ENCODE measurements around the gene SND1. TPM values are rescaled to one million over a fixed set of nuclear protein-coding genes. Genes with fewer than 3 reads are reported as not detected.
"Not testable (repeated sequence)": the region's sequence is repeated elsewhere in the genome, so short reads cannot be mapped to it uniquely, and the experiment has no call there.

The SND1 gene
- total RNA-seq, 3 donors from 2014 or later = 260 to 267 (median 267) TPM

GRCh38 chr7:127831318-127832219 is 179.6 kb downstream of the SND1 start:
- no peak for ATAC-seq
- Mint-ChIP-seq H3K4me1 (ENCODE audit: low read depth) (peaks cover 1% of the 10 kb centered on the region), H3K36me3 (ENCODE audit: insufficient read depth) (peaks cover 36% of the 10 kb centered on the region)

DNA sequence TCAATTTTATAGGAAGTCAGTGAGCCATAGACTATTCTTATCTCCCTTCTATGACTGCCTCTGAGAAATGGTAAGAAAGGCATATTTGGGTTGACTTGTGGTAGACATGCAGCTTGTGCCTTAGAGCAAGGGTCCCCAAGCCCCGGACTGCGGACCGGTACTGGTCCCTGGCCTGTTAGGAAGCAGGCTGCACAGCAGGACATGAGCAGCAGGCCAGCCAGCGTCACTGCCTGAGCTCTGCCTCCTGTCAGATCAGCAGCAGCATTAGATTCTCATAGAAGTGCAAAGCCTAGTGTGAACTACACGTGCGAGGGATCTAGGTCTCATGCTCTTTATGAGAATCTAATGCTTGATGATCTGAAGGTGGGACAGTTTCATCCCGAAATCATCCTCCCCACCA is 180.6 kb downstream of the SND1 start:
- no peak overlapping the region for H3K4me3 Mint-ChIP-seq
- ATAC-seq (no peak), DNase-seq (no peak)
- H3K4me1 Mint-ChIP-seq (ENCODE audit: low read depth) = peaks cover 1% of the 10 kb centered on the region
- H3K36me3 Mint-ChIP-seq (ENCODE audit: insufficient read depth) = peaks cover 36% of the 10 kb centered on the region
- peaks cover 12% of the 10 kb centered on the region for H3K9me3 Mint-ChIP-seq
- no peaks in the 10 kb centered on the region for H3K27me3 Mint-ChIP-seq (ENCODE audit: low read depth)

More at GRCh38 chr7:127831318-127832219, 179.6 kb downstream of the SND1 start:
- Mint-ChIP-seq H3K4me3 (no peak overlapping the region), H3K9me3 (peaks cover 12% of the 10 kb centered on the region), H3K27me3 (ENCODE audit: low read depth) (no peaks in the 10 kb centered on the region)
- no peak for DNase-seq

DNA sequence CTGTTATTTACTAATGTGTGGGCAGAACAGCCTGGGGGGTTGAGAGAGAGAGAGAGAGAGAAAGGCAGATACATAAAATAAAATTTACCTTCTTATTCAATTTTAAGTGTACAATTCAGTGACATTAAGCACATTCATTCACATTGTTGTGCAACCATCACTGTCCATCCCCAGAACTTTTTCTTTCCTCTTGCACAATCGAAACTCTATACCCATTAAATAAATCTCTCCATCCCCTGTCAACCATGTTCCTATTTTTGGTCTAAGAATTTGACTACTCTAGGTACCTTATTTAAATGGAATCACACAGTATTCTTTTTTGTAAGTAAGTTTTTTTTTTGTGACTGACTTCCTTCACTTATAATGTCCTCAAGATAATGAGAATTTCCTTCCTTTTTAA is 181.6 kb downstream of the SND1 start:
- Mint-ChIP-seq H3K27me3 (ENCODE audit: low read depth) (no peaks in the 10 kb centered on the region), H3K4me1 (ENCODE audit: low read depth) (peaks cover 4% of the 10 kb centered on the region), H3K9me3 (peaks cover 18% of the 10 kb centered on the region), H3K4me3 (no peak overlapping the region), H3K36me3 (ENCODE audit: insufficient read depth) (peaks cover 38% of the 10 kb centered on the region)
- DNase-seq (no peak), ATAC-seq (no peak)

DNA sequence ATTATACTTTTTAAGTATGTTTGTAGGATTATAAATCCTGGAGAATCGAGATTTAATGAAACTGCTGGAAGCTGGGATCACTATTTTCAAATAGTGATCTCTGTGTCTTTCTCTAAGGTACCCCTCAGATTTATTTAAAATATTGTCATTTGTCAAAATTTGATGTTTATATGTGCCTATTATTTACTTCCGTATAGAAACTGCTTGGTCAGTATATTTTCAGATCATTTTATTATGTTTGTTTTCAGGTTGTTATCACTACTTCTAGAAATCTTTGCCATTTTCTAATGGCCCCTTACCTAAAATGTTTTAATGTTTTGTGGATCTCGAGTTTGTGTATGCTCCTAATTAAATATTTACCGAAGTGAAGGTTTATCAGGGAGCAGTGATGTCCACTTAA is 183.7 kb downstream of the SND1 start:
- DNase-seq (no peak), ATAC-seq (no peak)
- H3K4me1 Mint-ChIP-seq (ENCODE audit: low read depth) = peaks cover 3% of the 10 kb centered on the region
- H3K36me3 Mint-ChIP-seq (ENCODE audit: insufficient read depth) = peaks cover 47% of the 10 kb centered on the region
- H3K4me3 Mint-ChIP-seq = no peak overlapping the region
- H3K9me3 Mint-ChIP-seq = peaks cover 18% of the 10 kb centered on the region
- H3K27me3 Mint-ChIP-seq (ENCODE audit: low read depth) = no peaks in the 10 kb centered on the region

- peaks cover 18% of the 10 kb centered on the region for H3K9me3 Mint-ChIP-seq
- not testable (repeated sequence) for ATAC-seq; H3K27me3 Mint-ChIP-seq (ENCODE audit: low read depth); H3K4me1 Mint-ChIP-seq (ENCODE audit: low read depth); H3K4me3 Mint-ChIP-seq; DNase-seq
- peaks cover 52% of the 10 kb centered on the region for H3K36me3 Mint-ChIP-seq (ENCODE audit: insufficient read depth)
Measured at GRCh38 chr7:127837816-127838410, 185.9 kb downstream of the SND1 start.

GRCh38 chr7:127838816-127839415 is 186.9 kb downstream of the SND1 start:
- H3K27me3 Mint-ChIP-seq (ENCODE audit: low read depth) = no peaks in the 10 kb centered on the region
- peaks cover 6% of the 10 kb centered on the region for H3K4me1 Mint-ChIP-seq (ENCODE audit: low read depth)
- peaks cover 18% of the 10 kb centered on the region for H3K9me3 Mint-ChIP-seq
- H3K36me3 Mint-ChIP-seq (ENCODE audit: insufficient read depth) = peaks cover 52% of the 10 kb centered on the region
- ATAC-seq (no peak), DNase-seq (no peak)
- no peak overlapping the region for H3K4me3 Mint-ChIP-seq

DNA sequence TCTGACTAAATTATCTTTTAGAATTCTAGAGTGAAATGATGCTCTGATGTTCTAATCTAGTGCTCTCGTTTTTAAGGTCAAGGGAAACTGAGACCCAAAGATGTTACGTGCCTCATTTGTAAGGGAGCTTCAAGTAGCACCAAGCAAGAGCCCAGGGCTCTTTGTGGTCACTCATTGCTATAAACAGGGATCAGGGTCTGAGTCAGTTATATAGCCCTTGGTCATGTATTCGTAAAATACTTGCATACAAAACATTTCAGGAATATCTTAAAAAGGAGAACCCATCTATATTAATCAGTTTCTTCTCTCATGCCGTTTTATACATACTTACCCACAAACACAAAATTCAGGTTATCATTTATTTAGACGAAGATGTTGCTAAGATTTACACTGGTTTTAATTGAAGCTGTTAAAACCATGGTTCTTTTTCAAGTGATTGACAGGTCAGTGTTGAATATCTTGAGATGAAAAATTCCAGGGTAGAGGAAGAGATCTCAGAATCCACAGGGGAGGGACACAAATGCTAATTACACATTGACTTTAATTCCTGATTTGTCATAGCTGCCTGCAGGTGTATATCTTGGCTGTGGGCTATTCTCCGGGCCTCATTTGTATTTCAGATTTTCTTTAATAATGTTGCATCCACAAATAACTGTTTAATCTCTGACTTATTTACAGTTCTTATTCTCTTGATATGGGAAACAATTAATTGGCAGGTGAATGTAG is 188.4 kb downstream of the SND1 start:
- H3K9me3 Mint-ChIP-seq = peaks cover 13% of the 10 kb centered on the region
- H3K4me3 Mint-ChIP-seq = no peak overlapping the region
- H3K36me3 Mint-ChIP-seq (ENCODE audit: insufficient read depth) = peaks cover 54% of the 10 kb centered on the region
- H3K27me3 Mint-ChIP-seq (ENCODE audit: low read depth) = no peaks in the 10 kb centered on the region
- ATAC-seq (no peak), DNase-seq (no peak)
- peaks cover 8% of the 10 kb centered on the region for H3K4me1 Mint-ChIP-seq (ENCODE audit: low read depth)

- peaks cover 58% of the 10 kb centered on the region for H3K36me3 Mint-ChIP-seq (ENCODE audit: insufficient read depth)
- H3K4me3 Mint-ChIP-seq = no peak overlapping the region
- H3K9me3 Mint-ChIP-seq = no peaks in the 10 kb centered on the region
- DNase-seq = no peak
- peaks cover 7% of the 10 kb centered on the region for H3K4me1 Mint-ChIP-seq (ENCODE audit: low read depth)
- H3K27me3 Mint-ChIP-seq (ENCODE audit: low read depth) = no peaks in the 10 kb centered on the region
- ATAC-seq = no peak
Measured at GRCh38 chr7:127844165-127844564, 192.2 kb downstream of the SND1 start.

- Mint-ChIP-seq H3K36me3 (ENCODE audit: insufficient read depth) (peaks cover 63% of the 10 kb centered on the region), H3K4me1 (ENCODE audit: low read depth) (peaks cover 14% of the 10 kb centered on the region), H3K9me3 (no peaks in the 10 kb centered on the region), H3K4me3 (no peak overlapping the region), H3K27me3 (ENCODE audit: low read depth) (no peaks in the 10 kb centered on the region)
- ATAC-seq = no peak
- DNase-seq = no peak
Measured at GRCh38 chr7:127844707-127845331, 192.8 kb downstream of the SND1 start.

- peaks cover 59% of the 10 kb centered on the region for H3K36me3 Mint-ChIP-seq (ENCODE audit: insufficient read depth)
Measured at GRCh38 chr7:127845522-127846214, 193.7 kb downstream of the SND1 start.

GRCh38 chr7:127847641-127848040 is 195.6 kb downstream of the SND1 start:
- no peak overlapping the region for H3K4me3 Mint-ChIP-seq
- peaks cover 26% of the 10 kb centered on the region for H3K4me1 Mint-ChIP-seq (ENCODE audit: low read depth)
- H3K36me3 Mint-ChIP-seq (ENCODE audit: insufficient read depth) = peaks cover 57% of the 10 kb centered on the region
- DNase-seq (no peak), ATAC-seq (no peak)
- H3K9me3 Mint-ChIP-seq = no peaks in the 10 kb centered on the region
- no peaks in the 10 kb centered on the region for H3K27me3 Mint-ChIP-seq (ENCODE audit: low read depth)

More at GRCh38 chr7:127845522-127846214, 193.7 kb downstream of the SND1 start:
- DNase-seq (no peak), ATAC-seq (no peak)
- Mint-ChIP-seq H3K4me3 (no peak overlapping the region), H3K4me1 (ENCODE audit: low read depth) (peaks cover 22% of the 10 kb centered on the region), H3K9me3 (no peaks in the 10 kb centered on the region), H3K27me3 (ENCODE audit: low read depth) (no peaks in the 10 kb centered on the region)

DNA sequence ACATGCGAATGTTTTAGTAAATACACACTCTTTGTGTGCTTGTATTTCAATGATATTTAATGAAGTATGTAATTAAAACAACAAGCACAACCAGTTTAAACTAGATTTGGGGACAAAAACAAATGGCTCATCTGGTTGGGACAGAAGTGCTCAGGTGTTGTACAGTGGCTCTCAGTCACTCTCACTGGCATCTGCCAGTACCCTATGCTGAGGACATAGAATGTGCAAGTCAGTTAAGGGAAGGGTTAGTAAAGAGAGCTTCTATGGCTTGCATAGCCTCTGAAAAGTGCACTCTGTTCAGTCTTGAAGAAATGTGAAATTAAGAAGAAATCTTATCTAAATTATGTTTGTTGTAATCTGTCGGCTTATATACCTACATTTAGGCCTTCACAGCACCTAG is 196.2 kb downstream of the SND1 start:
- DNase-seq (no peak), ATAC-seq (no peak)
- Mint-ChIP-seq H3K4me3 (no peak overlapping the region), H3K27me3 (ENCODE audit: low read depth) (no peaks in the 10 kb centered on the region), H3K36me3 (ENCODE audit: insufficient read depth) (peaks cover 51% of the 10 kb centered on the region), H3K9me3 (no peaks in the 10 kb centered on the region), H3K4me1 (ENCODE audit: low read depth) (peaks cover 29% of the 10 kb centered on the region)

DNA sequence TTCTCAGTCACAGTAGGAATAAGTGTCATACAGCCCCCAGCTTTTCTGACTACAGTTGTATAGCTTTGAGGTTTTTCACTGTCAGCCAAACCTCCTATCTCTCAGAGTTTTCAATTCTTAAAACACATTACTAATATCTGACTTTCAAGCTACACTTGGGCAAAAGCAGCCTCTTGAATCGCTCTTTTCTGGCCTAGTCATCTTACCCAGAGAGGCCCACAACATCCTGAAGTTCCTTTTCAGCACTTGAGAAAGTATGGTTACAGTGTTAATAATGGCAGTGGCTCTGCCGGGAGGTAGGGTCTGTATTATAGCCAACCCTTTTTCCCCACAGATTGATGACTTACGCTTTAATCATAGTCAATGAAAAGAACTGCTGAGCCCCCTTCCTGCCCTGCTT is 198.2 kb downstream of the SND1 start:
- no peaks in the 10 kb centered on the region for H3K27me3 Mint-ChIP-seq (ENCODE audit: low read depth)
- H3K4me1 Mint-ChIP-seq (ENCODE audit: low read depth) = peaks cover 30% of the 10 kb centered on the region
- peak; percentile 97 for ATAC-seq
- no peak for DNase-seq
- H3K4me3 Mint-ChIP-seq = no peak overlapping the region
- H3K9me3 Mint-ChIP-seq = no peaks in the 10 kb centered on the region
- H3K36me3 Mint-ChIP-seq (ENCODE audit: insufficient read depth) = peaks cover 39% of the 10 kb centered on the region
